Measurements from ENCODE around the gene OXNAD1. TPM values are rescaled to one million over a fixed set of nuclear protein-coding genes. Genes with fewer than 3 reads are reported as not detected.
A peak's percentile ranks its signal among the peaks of the same experiment; 100 is the strongest.

The OXNAD1 gene
- total RNA-seq, 2 experiments from 2014 or later = 37.0 to 38.8 TPM

- Mint-ChIP-seq H3K9me3 (no peaks in the 10 kb centered on the region), H3K4me1 (ENCODE audit: low read depth) (peaks cover 32% of the 10 kb centered on the region), H3K27ac (peak overlapping the region; percentile 98), H3K4me3 (peak overlapping the region; percentile 92), H3K36me3 (ENCODE audit: low read depth) (peaks cover 14% of the 10 kb centered on the region), H3K27me3 (no peaks in the 10 kb centered on the region)
- intact Hi-C loops (cut with micrococcal nuclease) = no loop called here
- CTCF ChIA-PET = interaction anchor here (0.7 to 10.5 kb wide), 13 partner anchors 10 to 331 kb away, joined by 3 to 138 read pairs (median 7); no protein-coding TSS in a partner anchor
- ATAC-seq (peak; percentile 10), DNase-seq (no peak)
- POLR2A ChIA-PET = interaction anchor here (0.6 to 3.3 kb wide), 18 partner anchors 11 to 287 kb away, joined by 3 to 20 read pairs (median 4); no protein-coding TSS in a partner anchor
- TF ChIP-seq CTCF (IDR thresholded peaks at IDR 0.05) = no peak
Measured at GRCh38 chr3:16264174-16264707, 771 bp upstream of the OXNAD1 start.

GRCh38 chr3:16265455-16265786 lies 409 bp downstream of the OXNAD1 start:
- TF ChIP-seq CTCF (IDR thresholded peaks at IDR 0.05) = no peak
- intact Hi-C loops (cut with micrococcal nuclease) = no loop called here
- POLR2A ChIA-PET = interaction anchor here (0.7 to 3.3 kb wide), 17 partner anchors 12 to 286 kb away, joined by 3 to 20 read pairs (median 5); no protein-coding TSS in a partner anchor
- DNase-seq = no peak
- no peak for ATAC-seq
- CTCF ChIA-PET = interaction anchor here (0.7 to 10.5 kb wide), 14 partner anchors 11 to 336 kb away, joined by 3 to 138 read pairs (median 6); no protein-coding TSS in a partner anchor
- Mint-ChIP-seq H3K4me1 (ENCODE audit: low read depth) (peaks cover 30% of the 10 kb centered on the region), H3K4me3 (peak overlapping the region; percentile 92), H3K9me3 (no peaks in the 10 kb centered on the region), H3K36me3 (ENCODE audit: low read depth) (peaks cover 17% of the 10 kb centered on the region), H3K27me3 (no peaks in the 10 kb centered on the region), H3K27ac (peak overlapping the region; percentile 98)

GRCh38 chr3:16266714-16267113 lies 1.7 kb downstream of the OXNAD1 start:
- ATAC-seq (no peak), DNase-seq (no peak)
- H3K9me3 Mint-ChIP-seq = no peaks in the 10 kb centered on the region
- no peaks in the 10 kb centered on the region for H3K27me3 Mint-ChIP-seq
- peaks cover 24% of the 10 kb centered on the region for H3K36me3 Mint-ChIP-seq (ENCODE audit: low read depth)
- intact Hi-C loops (cut with micrococcal nuclease) = loop anchor here (2.0 kb wide), 1 partner anchor 284 kb away; no protein-coding TSS in a partner anchor
- CTCF ChIA-PET = interaction anchor here (1.1 to 10.5 kb wide), 12 partner anchors 15 to 287 kb away, joined by 3 to 138 read pairs (median 4); no protein-coding TSS in a partner anchor
- H3K4me3 Mint-ChIP-seq = peak overlapping the region; percentile 92
- H3K4me1 Mint-ChIP-seq (ENCODE audit: low read depth) = peaks cover 30% of the 10 kb centered on the region
- TF ChIP-seq CTCF (IDR thresholded peaks at IDR 0.05) = no peak
- peak overlapping the region; percentile 23 for H3K27ac Mint-ChIP-seq
- POLR2A ChIA-PET = interaction anchor here (1.5 to 3.3 kb wide), 2 partner anchors 12 to 285 kb away, joined by 4 to 11 read pairs; no protein-coding TSS in a partner anchor

- peaks cover 38% of the 10 kb centered on the region for H3K36me3 Mint-ChIP-seq (ENCODE audit: low read depth)
- POLR2A ChIA-PET = no interaction called here
- ATAC-seq = no peak
Measured at GRCh38 chr3:16270855-16271254, 5.8 kb downstream of the OXNAD1 start.

More at GRCh38 chr3:16270855-16271254, 5.8 kb downstream of the OXNAD1 start:
- Mint-ChIP-seq H3K27me3 (no peaks in the 10 kb centered on the region), H3K27ac (no peak overlapping the region), H3K9me3 (no peaks in the 10 kb centered on the region), H3K4me1 (ENCODE audit: low read depth) (peaks cover 25% of the 10 kb centered on the region), H3K4me3 (no peak overlapping the region)
- no peak for DNase-seq
- CTCF ChIA-PET = interaction anchor here (1.9 to 10.5 kb wide), 5 partner anchors 11 to 46 kb away, joined by 5 to 138 read pairs (median 16); no protein-coding TSS in a partner anchor
- intact Hi-C loops (cut with micrococcal nuclease) = no loop called here
- TF ChIP-seq CTCF (IDR thresholded peaks at IDR 0.05) = no peak

Data from activated CD8-positive, alpha-beta T cell treated with anti-CD3 and anti-CD28 coated beads for 36 hours (primary cell).